Type B pancreatic cell (in vitro differentiated cells): ENCODE data around the gene ADD2. TPM values are rescaled to one million over a fixed set of nuclear protein-coding genes. Genes with fewer than 3 reads are reported as not detected.

Experiments
- DNase-seq: peaks from one replicate; pipeline ENCODE4 v3.0.0; 2021; ENCODE audit warnings: mixed read lengths; ENCODE audit not compliant: unreplicated experiment; ENCODE audit errors: extremely low spot score
- H3K27ac Mint-ChIP-seq: 2 replicates; pipeline ENCODE4 v1.8.0; 2021; ENCODE audit warnings: mild to moderate bottlenecking, mixed read lengths
- H3K27me3 Mint-ChIP-seq: 2 replicates; pipeline ENCODE4 v1.8.0; 2021; ENCODE audit warnings: mixed read lengths
- H3K36me3 Mint-ChIP-seq: 2 replicates; pipeline ENCODE4 v1.8.0; 2021; ENCODE audit warnings: mixed read lengths
- H3K4me1 Mint-ChIP-seq: one replicate; pipeline ENCODE4 v1.8.0; 2021; ENCODE audit warnings: mixed read lengths; ENCODE audit not compliant: unreplicated experiment
- H3K4me3 Mint-ChIP-seq: 2 replicates; pipeline ENCODE4 v1.8.0; 2021; ENCODE audit warnings: mild to moderate bottlenecking, mixed read lengths
- H3K9me3 Mint-ChIP-seq: 2 replicates; pipeline ENCODE4 v1.8.0; 2021; ENCODE audit warnings: mixed read lengths
- total RNA-seq: library from RNA; stranded (reverse); gene quantifications from 2 replicates; pipeline ENCODE4 v1.2.1, GENCODE V29; 2021; ENCODE audit warnings: low replicate concordance
- TF ChIP-seq, protein P1 (sequence below): fragments of 200-600 bp; sonication (generic); conservative IDR thresholded peaks from 2 replicates; pipeline ENCODE4 v1.5.0; 2021; ENCODE audit warnings: antibody characterized with exemption, mild to moderate bottlenecking

Gene ADD2
- total RNA-seq, 1 donor from 2014 or later = 5.0 TPM

- no peak overlapping the region for H3K27ac Mint-ChIP-seq
- no peaks in the 10 kb centered on the region for H3K36me3 Mint-ChIP-seq
- TF ChIP-seq, protein P1, sequence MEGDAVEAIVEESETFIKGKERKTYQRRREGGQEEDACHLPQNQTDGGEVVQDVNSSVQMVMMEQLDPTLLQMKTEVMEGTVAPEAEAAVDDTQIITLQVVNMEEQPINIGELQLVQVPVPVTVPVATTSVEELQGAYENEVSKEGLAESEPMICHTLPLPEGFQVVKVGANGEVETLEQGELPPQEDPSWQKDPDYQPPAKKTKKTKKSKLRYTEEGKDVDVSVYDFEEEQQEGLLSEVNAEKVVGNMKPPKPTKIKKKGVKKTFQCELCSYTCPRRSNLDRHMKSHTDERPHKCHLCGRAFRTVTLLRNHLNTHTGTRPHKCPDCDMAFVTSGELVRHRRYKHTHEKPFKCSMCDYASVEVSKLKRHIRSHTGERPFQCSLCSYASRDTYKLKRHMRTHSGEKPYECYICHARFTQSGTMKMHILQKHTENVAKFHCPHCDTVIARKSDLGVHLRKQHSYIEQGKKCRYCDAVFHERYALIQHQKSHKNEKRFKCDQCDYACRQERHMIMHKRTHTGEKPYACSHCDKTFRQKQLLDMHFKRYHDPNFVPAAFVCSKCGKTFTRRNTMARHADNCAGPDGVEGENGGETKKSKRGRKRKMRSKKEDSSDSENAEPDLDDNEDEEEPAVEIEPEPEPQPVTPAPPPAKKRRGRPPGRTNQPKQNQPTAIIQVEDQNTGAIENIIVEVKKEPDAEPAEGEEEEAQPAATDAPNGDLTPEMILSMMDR = no peak
- no peaks in the 10 kb centered on the region for H3K4me1 Mint-ChIP-seq
- H3K4me3 Mint-ChIP-seq = no peak overlapping the region
- H3K27me3 Mint-ChIP-seq = peaks cover 48% of the 10 kb centered on the region
- no peak for DNase-seq
- H3K9me3 Mint-ChIP-seq = no peaks in the 10 kb centered on the region
Measured at GRCh38 chr2:70753031-70753430, 15.0 kb downstream of the ADD2 start.

- peaks cover 42% of the 10 kb centered on the region for H3K27me3 Mint-ChIP-seq
- peaks cover 2% of the 10 kb centered on the region for H3K36me3 Mint-ChIP-seq
- TF ChIP-seq, protein P1 = no peak
- no peak overlapping the region for H3K27ac Mint-ChIP-seq
- DNase-seq = no peak
- H3K9me3 Mint-ChIP-seq = no peaks in the 10 kb centered on the region
- no peak overlapping the region for H3K4me3 Mint-ChIP-seq
- H3K4me1 Mint-ChIP-seq = no peaks in the 10 kb centered on the region
Measured at GRCh38 chr2:70752396-70752795, 15.6 kb downstream of the ADD2 start.

GRCh38 chr2:70751881-70752280 lies 16.1 kb downstream of the ADD2 start:
- Mint-ChIP-seq H3K9me3 (no peaks in the 10 kb centered on the region), H3K27me3 (peaks cover 40% of the 10 kb centered on the region), H3K27ac (no peak overlapping the region), H3K4me3 (no peak overlapping the region), H3K4me1 (no peaks in the 10 kb centered on the region), H3K36me3 (peaks cover 4% of the 10 kb centered on the region)
- TF ChIP-seq, protein P1 = no peak
- no peak for DNase-seq

DNA sequence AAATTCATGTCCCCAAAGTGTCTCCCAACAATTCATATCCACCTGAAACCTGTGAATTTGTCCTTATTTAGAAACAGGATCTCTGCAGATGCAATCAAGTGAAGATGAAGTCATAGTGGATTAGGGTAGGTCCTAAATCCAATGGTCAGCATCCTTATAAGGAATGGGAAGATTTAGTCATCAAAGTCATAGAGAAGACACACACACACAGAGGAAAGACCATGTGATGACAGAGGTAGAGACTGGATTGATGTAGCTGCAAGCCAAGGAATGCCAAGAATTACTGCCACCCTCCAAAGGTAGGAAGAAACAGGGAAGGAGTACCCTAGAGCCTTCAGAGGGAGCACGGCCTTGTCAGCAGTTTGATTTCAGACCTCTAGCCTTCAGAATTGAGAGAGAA lies 17.7 kb downstream of the ADD2 start:
- peaks cover 32% of the 10 kb centered on the region for H3K27me3 Mint-ChIP-seq
- peaks cover 4% of the 10 kb centered on the region for H3K36me3 Mint-ChIP-seq
- H3K9me3 Mint-ChIP-seq = no peaks in the 10 kb centered on the region
- no peak overlapping the region for H3K4me3 Mint-ChIP-seq
- H3K4me1 Mint-ChIP-seq = peaks cover 4% of the 10 kb centered on the region
- TF ChIP-seq, protein P1 = no peak
- DNase-seq = no peak
- no peak overlapping the region for H3K27ac Mint-ChIP-seq

DNA sequence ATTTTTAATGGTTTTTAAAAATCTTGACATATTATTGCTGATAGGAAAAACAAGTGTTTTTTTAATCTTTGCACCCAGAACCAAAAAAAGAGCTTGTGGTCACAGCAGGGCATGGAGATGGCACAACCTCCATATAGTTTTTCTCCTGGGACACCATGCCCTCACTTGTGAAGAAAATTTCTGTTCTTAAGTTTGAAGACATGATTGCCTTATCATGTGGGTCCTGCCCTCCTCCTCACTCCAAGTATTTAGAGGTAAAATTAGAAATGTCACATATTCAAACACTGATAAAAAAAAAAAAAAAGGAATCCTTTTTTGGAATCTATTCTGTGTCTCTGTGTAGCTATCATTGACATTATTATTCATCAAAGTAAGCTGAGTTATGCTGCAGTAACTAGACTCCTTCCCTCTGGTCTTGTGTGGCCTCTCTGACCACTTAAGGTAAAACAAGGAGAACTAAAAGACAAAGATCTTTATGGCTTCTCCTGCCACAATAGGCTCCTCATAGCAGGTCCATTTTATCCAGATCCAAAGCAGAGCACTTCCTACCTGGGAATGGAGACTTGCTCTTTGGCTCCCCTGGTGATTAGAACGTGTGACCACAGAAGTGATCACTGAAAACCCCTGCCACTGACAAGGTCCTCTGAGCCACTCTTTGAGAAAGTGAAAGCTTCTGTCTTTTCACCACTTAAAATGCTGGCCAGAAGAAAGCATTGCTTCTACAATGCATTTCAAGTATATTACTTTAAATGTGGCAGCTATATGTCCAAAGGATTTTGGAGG lies 19.8 kb downstream of the ADD2 start:
- H3K4me1 Mint-ChIP-seq = peaks cover 11% of the 10 kb centered on the region
- no peaks in the 10 kb centered on the region for H3K9me3 Mint-ChIP-seq
- peaks cover 40% of the 10 kb centered on the region for H3K27me3 Mint-ChIP-seq
- H3K4me3 Mint-ChIP-seq = no peak overlapping the region
- no peak overlapping the region for H3K27ac Mint-ChIP-seq
- peaks cover 4% of the 10 kb centered on the region for H3K36me3 Mint-ChIP-seq
- DNase-seq = no peak
- TF ChIP-seq, protein P1 = no peak
